Colonic mucosa (tissue), 4 donors: ENCODE measurements around the gene CEPT1. TPM values are rescaled to one million over a fixed set of nuclear protein-coding genes. Genes with fewer than 3 reads are reported as not detected.

Experiments
- DNase-seq: peaks from one replicate; pipeline ENCODE4 v3.0.0-alpha.2; 2020
- H3K27ac ChIP-seq: fragments of 200-600 bp; one replicate; pipeline ENCODE4 v1.8.0; 2021
- H3K27me3 ChIP-seq: fragments of 200-600 bp; one replicate; pipeline ENCODE4 v1.8.0; 2021
- H3K36me3 ChIP-seq: fragments of 200-600 bp; one replicate; pipeline ENCODE4 v1.8.0; 2021
- H3K4me1 ChIP-seq: fragments of 200-600 bp; one replicate; pipeline ENCODE4 v1.8.0; 2021; ENCODE audit warnings: mild to moderate bottlenecking
- H3K4me3 ChIP-seq: fragments of 200-600 bp; one replicate; pipeline ENCODE4 v1.8.0; 2021
- H3K9ac ChIP-seq, 2 donors: one replicate each; pipeline ENCODE4 v1.7.0; 2013; ENCODE audit warnings: control low read depth in 2 of 2, low read depth in 2 of 2, low read length in 2 of 2
- H3K9me3 ChIP-seq: fragments of 200-600 bp; one replicate; pipeline ENCODE4 v1.8.0; 2021
- intact Hi-C: fragments of 100-400 bp; cut with DNase I; formaldehyde crosslinking; loops from one replicate; pipeline ENCODE4 v1.14.1; 2022
- total RNA-seq, 2 donors: library from RNA; stranded (reverse); fragmentation: NEBNext Ultra II Directional in 1 of 2; extraction: Animal tissue kit (Norgen Biotek cat#: 25700) in 1 of 2; gene quantifications; one replicate each; pipeline ENCODE4 v1.2.1, GENCODE V29; 2021
- TF ChIP-seq, protein P1 (sequence below): fragments of 200-600 bp; IDR thresholded peaks from one replicate; pipeline ENCODE4 v1.8.0; 2022; ENCODE audit warnings: antibody characterized with exemption, mild to moderate bottlenecking
- donor health status: healthy.
- donor health status: DM: no; HTN: no; CAD: no.
- donor health status: DM: no; HTN: no; CAD: no.

Gene CEPT1
- total RNA-seq, 2 donors from 2014 or later: 35.7 to 38.7 TPM

DNA sequence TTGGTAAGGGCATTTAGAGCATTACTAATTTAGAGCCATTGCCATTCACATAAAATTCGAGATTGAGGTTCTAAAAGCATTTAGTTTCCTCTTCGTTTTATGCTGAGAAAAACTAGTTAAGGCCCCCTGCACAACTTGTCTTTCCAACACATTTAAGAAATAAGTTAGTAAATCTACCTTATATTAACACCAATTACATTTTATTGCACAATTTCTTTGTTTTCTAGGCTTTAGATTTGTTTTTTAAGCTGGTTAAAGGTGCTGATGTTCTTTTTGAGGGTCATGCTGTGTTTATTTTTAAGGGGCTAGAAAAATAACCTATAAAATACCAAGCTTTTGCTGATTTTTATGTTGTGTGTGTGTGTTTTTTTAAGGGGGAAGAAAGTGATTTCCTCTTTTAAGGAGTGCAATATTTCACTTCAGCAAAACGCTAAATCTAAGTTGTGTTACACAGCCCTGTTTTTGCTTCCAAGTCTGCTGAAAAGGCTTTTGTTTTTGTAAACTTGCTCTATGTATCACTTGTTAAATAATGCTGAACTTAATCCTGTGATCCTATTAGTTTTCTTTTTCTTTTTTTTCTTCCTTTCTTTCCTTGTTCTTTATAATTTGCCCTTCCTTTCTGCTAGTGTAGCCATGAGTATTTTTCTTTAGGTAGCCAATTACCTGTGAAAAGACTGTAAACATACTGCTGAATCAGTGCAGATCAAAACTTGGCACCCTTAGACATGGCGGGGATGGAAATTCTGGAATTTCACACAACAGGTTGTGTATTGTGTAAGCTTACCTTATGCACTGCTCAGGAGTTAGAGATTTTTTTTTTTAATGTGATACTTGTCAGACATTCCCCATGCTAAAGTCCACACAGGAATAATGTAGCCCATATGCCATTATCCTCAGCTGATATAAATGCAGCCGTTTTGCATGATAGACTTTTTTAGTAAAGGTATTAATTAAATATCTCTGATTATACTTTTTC lies 1.5 kb downstream of the CEPT1 start:
- no peak for DNase-seq
- Histone ChIP-seq H3K4me3 (peak overlapping the region; percentile 81), H3K4me1 (no peaks in the 10 kb centered on the region), H3K27ac (no peak overlapping the region), H3K27me3 (no peaks in the 10 kb centered on the region), H3K36me3 (no peaks in the 10 kb centered on the region), H3K9me3 (no peaks in the 10 kb centered on the region), H3K9ac (no peak overlapping the region)
- intact Hi-C loops: loop anchor here (10.0 kb wide), 1 partner anchor 83 kb away; the partner anchor contains the start of gene CHI3L2
- TF ChIP-seq, protein P1, sequence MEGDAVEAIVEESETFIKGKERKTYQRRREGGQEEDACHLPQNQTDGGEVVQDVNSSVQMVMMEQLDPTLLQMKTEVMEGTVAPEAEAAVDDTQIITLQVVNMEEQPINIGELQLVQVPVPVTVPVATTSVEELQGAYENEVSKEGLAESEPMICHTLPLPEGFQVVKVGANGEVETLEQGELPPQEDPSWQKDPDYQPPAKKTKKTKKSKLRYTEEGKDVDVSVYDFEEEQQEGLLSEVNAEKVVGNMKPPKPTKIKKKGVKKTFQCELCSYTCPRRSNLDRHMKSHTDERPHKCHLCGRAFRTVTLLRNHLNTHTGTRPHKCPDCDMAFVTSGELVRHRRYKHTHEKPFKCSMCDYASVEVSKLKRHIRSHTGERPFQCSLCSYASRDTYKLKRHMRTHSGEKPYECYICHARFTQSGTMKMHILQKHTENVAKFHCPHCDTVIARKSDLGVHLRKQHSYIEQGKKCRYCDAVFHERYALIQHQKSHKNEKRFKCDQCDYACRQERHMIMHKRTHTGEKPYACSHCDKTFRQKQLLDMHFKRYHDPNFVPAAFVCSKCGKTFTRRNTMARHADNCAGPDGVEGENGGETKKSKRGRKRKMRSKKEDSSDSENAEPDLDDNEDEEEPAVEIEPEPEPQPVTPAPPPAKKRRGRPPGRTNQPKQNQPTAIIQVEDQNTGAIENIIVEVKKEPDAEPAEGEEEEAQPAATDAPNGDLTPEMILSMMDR: no peak

DNA sequence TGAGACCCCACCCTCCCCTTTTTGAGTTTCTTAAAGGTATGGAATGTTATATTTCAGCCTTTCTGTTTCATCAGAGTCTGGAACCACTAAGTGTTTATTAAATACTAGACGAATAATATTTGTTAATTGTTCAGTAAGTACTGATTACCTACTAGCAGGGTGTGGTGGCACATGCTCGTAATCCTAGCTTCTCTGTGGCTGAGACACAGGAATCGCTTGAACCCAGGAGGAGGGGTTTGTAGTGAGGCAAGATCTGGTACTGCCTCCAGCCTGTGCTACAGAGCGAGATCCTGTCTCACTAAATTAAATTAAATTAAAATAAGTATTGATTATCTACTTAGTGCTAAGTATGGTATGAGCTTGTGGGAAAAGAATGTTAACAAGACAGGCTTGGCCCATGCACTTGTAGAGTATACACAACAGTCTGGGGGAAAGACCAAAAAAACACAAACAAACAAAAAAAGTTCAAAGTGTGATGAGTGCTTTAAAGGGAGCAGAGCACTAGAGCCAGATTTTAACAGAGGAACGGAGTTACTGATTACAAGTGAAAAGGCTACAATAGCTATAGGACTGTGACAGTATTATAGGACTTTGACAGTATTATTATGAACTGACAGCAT lies 2.4 kb downstream of the CEPT1 start:
- H3K27me3 ChIP-seq: no peaks in the 10 kb centered on the region
- H3K27ac ChIP-seq: no peak overlapping the region
- H3K4me1 ChIP-seq: no peaks in the 10 kb centered on the region
- intact Hi-C loops: loop anchor here (10.0 kb wide), 1 partner anchor 82 kb away; the partner anchor contains the start of gene CHI3L2
- H3K36me3 ChIP-seq: no peaks in the 10 kb centered on the region
- H3K9me3 ChIP-seq: no peaks in the 10 kb centered on the region
- TF ChIP-seq, protein P1: no peak
- no peak for DNase-seq
- no peak overlapping the region for H3K9ac ChIP-seq
- no peak overlapping the region for H3K4me3 ChIP-seq

DNA sequence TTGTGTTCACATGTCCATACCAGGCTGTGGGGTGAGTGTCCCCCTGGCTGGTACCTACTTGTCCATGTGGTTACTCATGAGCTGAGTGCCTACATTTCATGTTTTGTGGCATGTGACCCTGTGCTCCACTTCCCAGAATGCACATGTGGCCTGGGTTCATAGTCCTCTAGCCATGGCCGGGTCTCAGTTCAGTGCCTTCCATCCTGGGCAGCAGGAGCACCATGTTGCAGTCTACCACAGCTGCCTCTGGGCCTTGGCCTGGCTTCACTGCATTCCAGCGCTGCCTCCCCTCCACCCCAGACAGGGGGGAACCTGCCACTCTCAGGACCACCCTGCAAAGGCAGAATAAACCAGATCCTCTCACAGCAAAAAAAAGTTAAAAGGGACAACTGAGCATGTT lies 5.5 kb downstream of the CEPT1 start:
- peaks cover 7% of the 10 kb centered on the region for H3K36me3 ChIP-seq
- H3K4me3 ChIP-seq: no peak overlapping the region
- no peaks in the 10 kb centered on the region for H3K9me3 ChIP-seq
- TF ChIP-seq, protein P1: no peak
- no peak overlapping the region for H3K27ac ChIP-seq
- DNase-seq: no peak
- no peaks in the 10 kb centered on the region for H3K27me3 ChIP-seq
- H3K4me1 ChIP-seq: no peaks in the 10 kb centered on the region
- intact Hi-C loops: loop anchor here (10.0 kb wide), 1 partner anchor 79 kb away; the partner anchor contains the start of gene CHI3L2
- no peak overlapping the region for H3K9ac ChIP-seq

DNA sequence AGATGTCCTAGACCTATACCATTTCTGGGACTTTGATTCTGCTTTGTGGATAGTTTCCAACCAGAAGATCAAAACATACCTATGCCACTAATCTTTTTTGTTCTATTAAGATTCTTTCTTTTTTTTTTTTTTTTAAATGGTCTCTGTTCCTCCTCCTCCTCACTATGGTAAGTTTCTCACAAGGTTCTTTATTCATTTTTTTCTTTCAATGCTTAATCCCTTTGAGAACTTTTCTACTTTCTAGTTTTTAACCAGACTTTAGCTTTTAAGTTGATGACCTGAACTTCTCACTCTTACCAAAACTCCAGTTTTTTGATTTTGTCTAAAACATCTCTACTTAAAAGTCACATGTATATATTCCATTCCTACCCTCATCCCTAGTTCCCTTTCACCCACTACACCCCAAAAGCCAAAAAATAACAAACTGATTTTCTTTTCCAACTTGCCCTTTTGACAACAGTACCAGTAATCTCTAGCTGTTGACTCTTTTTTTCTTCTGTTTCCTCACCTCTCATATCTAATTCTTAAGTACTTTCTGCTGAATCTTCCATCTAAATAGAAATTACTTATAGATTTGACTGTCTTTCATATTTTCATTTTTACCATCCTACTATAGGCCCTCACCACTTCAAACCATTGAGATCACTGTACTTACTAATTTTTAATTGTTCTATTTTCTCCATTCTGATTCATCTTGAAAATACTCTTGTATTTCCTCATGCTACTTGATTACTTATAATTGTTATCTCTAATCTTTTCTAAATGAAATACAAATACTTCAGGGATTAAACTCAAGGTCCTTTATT lies 6.1 kb downstream of the CEPT1 start:
- Histone ChIP-seq H3K9me3 (no peaks in the 10 kb centered on the region), H3K27ac (no peak overlapping the region), H3K4me3 (no peak overlapping the region), H3K36me3 (peaks cover 8% of the 10 kb centered on the region), H3K4me1 (no peaks in the 10 kb centered on the region), H3K27me3 (no peaks in the 10 kb centered on the region), H3K9ac (no peak overlapping the region)
- TF ChIP-seq, protein P1: no peak
- intact Hi-C loops: loop anchor here (10.0 kb wide), 1 partner anchor 79 kb away; the partner anchor contains the start of gene CHI3L2
- no peak for DNase-seq

DNA sequence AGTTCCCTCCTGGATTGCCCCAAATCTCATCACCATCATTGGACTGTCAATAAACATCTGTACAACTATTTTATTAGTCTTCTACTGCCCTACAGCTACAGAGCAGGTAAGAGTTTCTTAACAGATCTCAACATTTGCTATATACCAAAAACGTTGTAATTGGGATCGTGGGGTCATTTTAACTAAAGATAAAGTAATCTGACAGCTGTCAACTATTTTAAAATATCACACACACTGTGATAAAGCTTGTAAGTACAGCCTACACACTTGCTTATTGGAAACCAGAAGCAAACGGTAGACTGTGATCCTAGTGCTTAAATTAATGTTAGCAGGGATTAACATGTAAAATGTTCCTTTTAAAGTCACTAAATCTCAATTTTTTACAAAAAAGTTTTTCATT lies 7.9 kb downstream of the CEPT1 start:
- no peaks in the 10 kb centered on the region for H3K9me3 ChIP-seq
- no peak for DNase-seq
- intact Hi-C loops: loop anchor here (10.0 kb wide), 1 partner anchor 77 kb away; the partner anchor contains the start of gene CHI3L2
- no peak overlapping the region for H3K9ac ChIP-seq
- no peak overlapping the region for H3K4me3 ChIP-seq
- no peak overlapping the region for H3K27ac ChIP-seq
- H3K27me3 ChIP-seq: no peaks in the 10 kb centered on the region
- TF ChIP-seq, protein P1: no peak
- H3K4me1 ChIP-seq: no peaks in the 10 kb centered on the region
- peaks cover 11% of the 10 kb centered on the region for H3K36me3 ChIP-seq
